GM23338 (cell line): ENCODE data around the gene OPTN. TPM values are rescaled to one million over a fixed set of nuclear protein-coding genes. Genes with fewer than 3 reads are reported as not detected.

ENCODE experiments used
- ATAC-seq: fragments of 200-7000 bp; cut with Tn5 transposase; 3 replicates; pipeline ENCODE4 v1.9.1; 2020
- DNase-seq: peaks from one replicate; pipeline ENCODE4 v3.0.0-alpha.2; 2015; ENCODE audit warnings: low spot score
- H2AFZ ChIP-seq: fragments of 200-600 bp; sonication (generic); 2 replicates; pipeline ENCODE4 v1.8.0; 2016; ENCODE audit warnings: antibody characterized with exemption, mild to moderate bottlenecking, moderate library complexity
- H3F3A ChIP-seq: fragments of 200-600 bp; sonication (generic); replicated peaks from 2 replicates; pipeline ENCODE4 v1.8.0; 2017; ENCODE audit warnings: antibody characterized with exemption, mixed run types, low read depth
- H3K27ac ChIP-seq: fragments of 200-600 bp; sonication (generic); 2 replicates; pipeline ENCODE4 v1.6.1; 2016; ENCODE audit warnings: low read depth
- H3K27me3 ChIP-seq: fragments of 200-600 bp; sonication (generic); 2 replicates; pipeline ENCODE4 v1.8.0; 2016; ENCODE audit warnings: mild to moderate bottlenecking, mixed run types, moderate library complexity; ENCODE audit not compliant: insufficient read depth
- H3K36me3 ChIP-seq: fragments of 200-600 bp; sonication (generic); 2 replicates; pipeline ENCODE4 v1.8.0; 2016; ENCODE audit warnings: mild to moderate bottlenecking; ENCODE audit not compliant: insufficient read depth
- H3K4me1 ChIP-seq: fragments of 200-600 bp; sonication (generic); 2 replicates; pipeline ENCODE4 v1.8.0; 2016; ENCODE audit warnings: mild to moderate bottlenecking, moderate library complexity; ENCODE audit not compliant: insufficient read depth
- H3K4me2 ChIP-seq: fragments of 200-600 bp; sonication (generic); 2 replicates; pipeline ENCODE4 v1.7.1; 2017; ENCODE audit warnings: mixed run types
- H3K4me3 ChIP-seq: fragments of 200-600 bp; sonication (generic); 2 replicates; pipeline ENCODE4 v1.6.1; 2016; ENCODE audit warnings: mixed run types
- H3K79me2 ChIP-seq: fragments of 200-600 bp; sonication (generic); replicated peaks from 2 replicates; pipeline ENCODE4 v1.8.0; 2017; ENCODE audit warnings: mild to moderate bottlenecking; ENCODE audit not compliant: insufficient read depth
- H3K9me2 ChIP-seq: fragments of 200-600 bp; sonication (generic); 2 replicates; pipeline ENCODE4 v1.8.0; 2017; ENCODE audit not compliant: insufficient read depth
- H4K20me1 ChIP-seq: fragments of 200-600 bp; sonication (generic); replicated peaks from 2 replicates; pipeline ENCODE4 v1.8.0; 2017; ENCODE audit warnings: mild to moderate bottlenecking; ENCODE audit not compliant: insufficient read depth
- H3K27ac Mint-ChIP-seq: 2 replicates; pipeline ENCODE4 v1.8.0; 2020; ENCODE audit warnings: inconsistent platforms, mild to moderate bottlenecking, moderate library complexity, mixed read lengths
- H3K27me3 Mint-ChIP-seq: 3 replicates; pipeline ENCODE4 v1.8.0; 2022; ENCODE audit warnings: low read depth, mild to moderate bottlenecking, moderate library complexity, mixed read lengths, inconsistent platforms; ENCODE audit not compliant: insufficient read depth, poor library complexity
- H3K36me3 Mint-ChIP-seq: 3 replicates; pipeline ENCODE4 v1.8.0; 2021; ENCODE audit warnings: low read depth, mild to moderate bottlenecking, inconsistent platforms, moderate library complexity, mixed read lengths
- H3K4me1 Mint-ChIP-seq: 3 replicates; pipeline ENCODE4 v1.8.0; 2020; ENCODE audit warnings: mild to moderate bottlenecking, inconsistent platforms, mixed read lengths
- H3K4me3 Mint-ChIP-seq: 3 replicates; pipeline ENCODE4 v1.8.0; 2021; ENCODE audit warnings: moderate library complexity, mild to moderate bottlenecking, inconsistent platforms, mixed read lengths
- H3K9me3 Mint-ChIP-seq: 3 replicates; pipeline ENCODE4 v1.8.0; 2020; ENCODE audit warnings: moderate library complexity, mild to moderate bottlenecking, inconsistent platforms, mixed read lengths
- CREB1 ChIP-seq: fragments of 250-450 bp; sonication (Bioruptor Pico); IDR thresholded peaks from 2 replicates; pipeline ENCODE4 v1.5.0; 2020; ENCODE audit warnings: low read depth, mild to moderate bottlenecking, moderate library complexity
- CTCF ChIP-seq, 2 experiments: fragments of 200-600 bp in 1 of 2; sonication (generic) in 1 of 2; conservative IDR thresholded peaks; 2 replicates each; pipeline versions ENCODE4 v1.5.1 to v1.6.1; 2016 to 2017; ENCODE audit warnings: antibody characterized with exemption in 2 of 2, low read depth in 2 of 2, mild to moderate bottlenecking in 2 of 2, moderate library complexity in 1 of 2
- ETS1 ChIP-seq: IDR thresholded peaks from 2 replicates; pipeline ENCODE4 v1.6.1; 2016; ENCODE audit warnings: antibody characterized with exemption
- JUNB ChIP-seq: IDR thresholded peaks from one replicate; pipeline ENCODE4 v1.6.1; 2016; ENCODE audit warnings: antibody characterized with exemption; ENCODE audit not compliant: unreplicated experiment
- NANOG ChIP-seq: IDR thresholded peaks from 2 replicates; pipeline ENCODE4 v1.6.1; 2016; ENCODE audit warnings: antibody characterized with exemption, borderline replicate concordance
- POLR2AphosphoS5 ChIP-seq: IDR thresholded peaks from 2 replicates; pipeline ENCODE4 v1.6.1; 2016; ENCODE audit warnings: antibody characterized with exemption, low read depth
- STAT1 ChIP-seq: IDR thresholded peaks from one replicate; pipeline ENCODE4 v1.6.1; 2016; ENCODE audit warnings: antibody characterized with exemption; ENCODE audit not compliant: unreplicated experiment
- ZNF114 ChIP-seq: fragments of 250-450 bp; sonication (Bioruptor Pico); IDR thresholded peaks from 2 replicates; pipeline ENCODE4 v1.5.0; 2020; ENCODE audit warnings: mild to moderate bottlenecking, moderate library complexity
- ZNF331 ChIP-seq: fragments of 250-450 bp; sonication (Bioruptor Pico); IDR thresholded peaks from 2 replicates; pipeline ENCODE4 v1.5.0; 2020; ENCODE audit warnings: low read depth, mild to moderate bottlenecking, moderate library complexity
- ZNF462 ChIP-seq: fragments of 250-450 bp; sonication (Bioruptor Pico); IDR thresholded peaks from 2 replicates; pipeline ENCODE4 v1.5.0; 2020; ENCODE audit warnings: mild to moderate bottlenecking, moderate library complexity
- polyA plus RNA-seq: library from polyadenylated mRNA; unstranded; fragments of >200 nt; fragmentation: Nextera tagmentation; extraction: Ambion mirVana; gene quantifications from 2 replicates; pipeline ENCODE4 v1.2.1, GENCODE V29; 2016
- total RNA-seq: library from RNA; depleted of rRNA; stranded (reverse); fragments of >200 nt; shearing (Covaris generic); gene quantifications from 2 replicates; pipeline ENCODE4 v1.2.3, GENCODE V29; 2014

OPTN gene
- total and polyA plus RNA-seq, 2 experiments from 2014 or later = 6.0 to 13.0 TPM

DNA sequence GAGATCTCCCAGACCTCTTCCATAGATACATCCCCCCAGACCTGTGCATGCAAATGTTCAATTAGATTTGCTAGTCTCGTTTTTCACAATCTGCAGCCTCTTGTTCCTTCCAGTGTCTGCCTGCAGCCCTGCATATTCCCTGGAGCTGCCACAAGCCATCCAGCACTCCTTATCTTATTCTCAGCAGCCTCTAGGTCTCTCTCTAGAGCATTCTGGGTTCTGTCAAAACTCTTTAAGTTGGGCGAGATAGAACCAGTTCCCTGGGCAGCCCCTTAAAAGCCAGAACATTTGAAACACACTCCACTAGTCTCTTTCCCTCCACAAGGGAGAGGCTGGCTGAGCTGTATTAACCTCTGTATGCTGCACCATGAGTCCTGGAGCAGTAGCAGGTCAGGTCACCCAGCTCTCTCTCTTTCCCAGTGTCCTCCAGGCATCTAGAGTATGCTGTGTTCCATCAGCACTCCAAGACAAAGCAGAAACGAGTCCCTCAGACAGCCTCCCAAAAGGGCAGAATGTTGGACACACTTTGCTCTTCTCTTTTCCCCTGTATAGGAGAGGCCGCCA is 40.7 kb downstream of the OPTN start:
- H3K4me1 Mint-ChIP-seq = peaks cover 23% of the 10 kb centered on the region
- DNase-seq (no peak), ATAC-seq (no peak)
- peaks cover 13% of the 10 kb centered on the region for H3K4me1 ChIP-seq
- H3K27me3 Mint-ChIP-seq = peaks cover 4% of the 10 kb centered on the region
- TF ChIP-seq ZNF331 (CRISPR knock-in tag) (no peak), CTCF (conservative IDR thresholded peaks at IDR 0.05; ENCODE audit: low read depth in 2 of 2) (no peak), STAT1 (no peak), CREB1 (CRISPR knock-in tag) (no peak), ETS1 (no peak), ZNF114 (no peak), JUNB (no peak), POLR2AphosphoS5 (no peak), NANOG (no peak)
- H3K4me3 ChIP-seq = no peak overlapping the region
- H3K9me3 Mint-ChIP-seq = no peaks in the 10 kb centered on the region
- H3K27ac Mint-ChIP-seq = no peak overlapping the region
- H3K36me3 ChIP-seq = no peaks in the 10 kb centered on the region
- no peaks in the 10 kb centered on the region for H3K9me2 ChIP-seq
- no peaks in the 10 kb centered on the region for H3F3A ChIP-seq
- H3K4me2 ChIP-seq = no peak overlapping the region
- no peaks in the 10 kb centered on the region for H3K79me2 ChIP-seq
- H3K27me3 ChIP-seq = no peaks in the 10 kb centered on the region
- H2AFZ ChIP-seq = no peak overlapping the region
- H3K36me3 Mint-ChIP-seq = 0 out of 3 replicates have a peak, but pooled peaks cover 2% of the 10 kb centered on the region
- H4K20me1 ChIP-seq = no peaks in the 10 kb centered on the region
- H3K4me3 Mint-ChIP-seq = no peak overlapping the region
- H3K27ac ChIP-seq = no peak overlapping the region

DNA sequence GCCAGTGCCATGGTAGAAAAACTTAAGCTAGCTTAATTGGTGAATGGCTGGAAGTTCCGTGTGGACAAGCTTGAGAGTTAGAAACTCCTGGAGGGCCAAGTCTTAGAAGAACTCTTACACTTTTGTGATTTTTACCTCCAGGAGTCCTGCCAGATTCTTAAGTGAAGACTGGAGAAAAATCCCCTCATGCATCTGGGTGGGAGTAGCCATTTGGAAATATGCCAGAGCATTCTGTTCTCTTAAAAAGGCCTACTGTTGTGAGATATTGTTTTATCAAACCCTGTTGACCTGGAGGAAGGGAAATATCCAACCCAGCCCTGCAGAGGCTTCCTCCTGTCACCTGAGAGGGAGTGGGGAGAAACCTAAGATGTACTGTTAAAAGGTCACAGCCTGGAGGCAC is 43.8 kb downstream of the OPTN start:
- no peak for ATAC-seq
- no peaks in the 10 kb centered on the region for H3K9me2 ChIP-seq
- TF ChIP-seq ZNF462 (CRISPR knock-in tag) = no peak
- no peak for TF ChIP-seq STAT1
- TF ChIP-seq NANOG = no peak
- TF ChIP-seq CTCF (conservative IDR thresholded peaks at IDR 0.05; ENCODE audit: low read depth in 2 of 2) = no peak
- TF ChIP-seq ZNF114 = no peak
- TF ChIP-seq CREB1 (CRISPR knock-in tag) = no peak

More for the DNA sequence above, 43.8 kb downstream of the OPTN start:
- no peaks in the 10 kb centered on the region for H3K27me3 ChIP-seq
- Mint-ChIP-seq H3K4me3 (no peak overlapping the region), H3K36me3 (no peaks in the 10 kb centered on the region), H3K4me1 (peaks cover 17% of the 10 kb centered on the region), H3K27me3 (peaks cover 6% of the 10 kb centered on the region), H3K9me3 (no peaks in the 10 kb centered on the region), H3K27ac (no peak overlapping the region)
- no peaks in the 10 kb centered on the region for H3K36me3 ChIP-seq
- H3K79me2 ChIP-seq = no peaks in the 10 kb centered on the region
- no peak for DNase-seq
- H3K4me3 ChIP-seq = no peak overlapping the region
- H3K4me2 ChIP-seq = no peak overlapping the region
- no peak overlapping the region for H3K27ac ChIP-seq
- peaks cover 9% of the 10 kb centered on the region for H3K4me1 ChIP-seq
- H2AFZ ChIP-seq = no peak overlapping the region
- H3F3A ChIP-seq = no peaks in the 10 kb centered on the region
- no peaks in the 10 kb centered on the region for H4K20me1 ChIP-seq
